ENCODE measurements around the gene PLCL2. TPM values are rescaled to one million over a fixed set of nuclear protein-coding genes. Genes with fewer than 3 reads are reported as not detected.

PLCL2 gene
- total RNA-seq, 1 donor from 2014 or later: 1.2 TPM

DNA sequence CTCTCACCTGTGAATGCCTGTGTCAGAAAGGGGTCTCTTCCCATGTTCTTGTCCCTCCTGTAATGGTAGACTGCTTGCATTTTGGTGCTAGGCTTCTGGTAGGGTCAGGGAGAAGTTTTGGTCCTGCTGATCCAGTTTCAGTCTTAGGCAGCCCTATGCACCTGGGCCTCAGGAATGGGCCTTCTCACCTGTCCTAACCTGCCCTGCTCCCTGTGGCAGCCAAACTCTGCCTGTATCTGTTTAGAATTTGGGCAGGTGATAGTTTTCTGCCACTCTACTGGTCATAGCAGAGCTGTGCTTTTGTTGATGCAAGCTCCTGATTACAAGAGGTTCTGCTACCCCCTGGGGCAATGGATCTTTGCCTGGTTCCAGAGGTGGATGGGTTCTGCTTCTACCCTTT lies 118.7 kb downstream of the PLCL2 start:
- DNase-seq (ENCODE audit: low read depth): no peak

DNA sequence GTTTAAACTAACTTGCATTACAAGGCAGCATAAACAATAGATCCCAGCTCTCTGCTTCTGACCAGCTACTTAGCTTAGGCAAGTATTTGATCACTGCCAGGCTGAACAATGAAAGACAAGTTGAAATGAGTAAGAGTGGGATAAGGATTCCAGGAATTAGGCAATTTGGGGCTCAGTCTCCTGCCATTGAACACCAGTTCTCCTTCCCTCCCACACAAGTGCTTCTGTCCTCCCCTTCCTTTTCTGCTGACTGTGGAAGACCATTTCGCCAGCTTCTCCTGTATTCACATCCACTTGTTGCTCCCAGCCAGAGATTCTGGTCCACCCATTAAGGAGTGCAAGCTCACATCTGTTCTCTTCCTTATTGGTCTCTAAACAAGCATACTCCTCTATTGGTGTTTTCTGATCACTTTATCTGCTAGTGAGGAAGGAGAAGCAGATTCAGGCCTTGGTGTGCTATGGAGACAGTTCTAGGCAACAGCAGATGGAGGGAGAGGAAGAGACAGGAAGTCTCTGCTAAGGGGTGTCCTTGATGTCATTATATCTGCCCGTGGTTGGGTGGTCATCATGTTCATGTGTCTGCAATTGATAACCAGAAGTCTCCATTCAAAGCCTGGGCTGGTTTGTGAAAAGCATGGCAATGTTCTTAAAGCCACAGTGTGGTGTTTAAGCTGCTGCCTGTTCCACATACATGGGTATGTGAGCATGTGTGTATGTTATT lies 121.5 kb downstream of the PLCL2 start:
- no peak for DNase-seq (ENCODE audit: low read depth)

GRCh38 chr3:17007284-17007683 lies 122.5 kb downstream of the PLCL2 start:
- DNase-seq (ENCODE audit: low read depth): no peak

DNA sequence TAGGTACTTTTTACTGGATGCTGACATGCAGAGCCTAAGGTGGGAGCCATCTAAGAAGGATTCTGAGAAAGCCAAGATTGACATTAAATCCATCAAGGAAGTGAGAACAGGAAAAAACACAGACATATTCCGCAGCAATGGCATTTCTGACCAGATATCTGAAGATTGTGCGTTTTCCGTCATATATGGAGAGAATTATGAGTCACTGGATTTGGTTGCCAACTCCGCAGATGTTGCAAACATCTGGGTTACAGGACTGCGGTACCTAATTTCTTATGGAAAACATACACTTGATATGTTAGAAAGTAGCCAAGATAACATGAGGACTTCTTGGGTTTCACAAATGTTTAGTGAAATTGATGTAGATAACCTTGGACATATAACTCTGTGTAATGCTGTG lies 125.1 kb downstream of the PLCL2 start:
- DNase-seq (ENCODE audit: low read depth): no peak

- no peak for DNase-seq (ENCODE audit: low read depth)
Observed at GRCh38 chr3:17011728-17012338, 127.1 kb downstream of the PLCL2 start.

DNA sequence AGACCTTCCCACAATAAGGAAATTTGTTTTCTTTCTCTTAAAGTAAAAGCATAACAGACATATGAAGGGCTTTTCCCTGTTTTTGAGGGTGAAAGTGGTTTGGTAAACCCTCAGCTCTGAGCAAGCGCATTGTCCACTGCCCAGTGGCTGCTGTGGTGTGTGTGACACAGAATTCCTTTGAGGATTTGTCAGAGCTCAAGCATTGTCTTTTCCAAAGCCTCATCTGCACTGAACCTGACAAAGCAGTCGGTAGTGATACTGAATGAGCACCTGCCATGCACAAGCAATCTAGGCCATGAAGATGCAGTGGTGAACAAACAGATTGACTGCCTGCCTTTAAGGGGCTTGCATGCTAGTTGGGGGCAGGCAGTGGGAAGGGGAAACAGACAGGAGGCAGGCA lies 128.3 kb downstream of the PLCL2 start:
- peak; percentile 39 for DNase-seq (ENCODE audit: low read depth)

- no peak for DNase-seq (ENCODE audit: low read depth)
Observed at GRCh38 chr3:17013571-17013970, 128.8 kb downstream of the PLCL2 start.

DNA sequence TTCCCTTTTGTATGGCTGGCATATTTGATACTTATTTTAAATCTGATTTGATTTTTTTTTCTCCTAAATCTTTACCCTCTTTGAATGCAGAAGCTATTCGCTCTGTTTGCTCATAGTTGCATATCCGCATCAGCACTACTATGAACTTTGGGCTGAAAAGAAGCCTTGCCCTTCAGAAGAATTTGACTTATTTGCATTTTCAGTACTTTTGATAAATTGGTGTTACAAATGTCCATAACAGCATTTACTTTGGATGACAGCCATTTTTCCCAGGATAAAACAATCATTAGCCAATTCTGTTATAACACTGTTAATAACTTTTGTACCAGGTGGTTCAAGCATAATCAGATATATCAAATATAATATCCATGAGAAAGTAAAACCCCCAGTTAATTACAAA lies 129.5 kb downstream of the PLCL2 start:
- DNase-seq (ENCODE audit: low read depth): no peak

GRCh38 chr3:17014709-17015108 lies 130.0 kb downstream of the PLCL2 start:
- DNase-seq (ENCODE audit: low read depth): no peak

DNA sequence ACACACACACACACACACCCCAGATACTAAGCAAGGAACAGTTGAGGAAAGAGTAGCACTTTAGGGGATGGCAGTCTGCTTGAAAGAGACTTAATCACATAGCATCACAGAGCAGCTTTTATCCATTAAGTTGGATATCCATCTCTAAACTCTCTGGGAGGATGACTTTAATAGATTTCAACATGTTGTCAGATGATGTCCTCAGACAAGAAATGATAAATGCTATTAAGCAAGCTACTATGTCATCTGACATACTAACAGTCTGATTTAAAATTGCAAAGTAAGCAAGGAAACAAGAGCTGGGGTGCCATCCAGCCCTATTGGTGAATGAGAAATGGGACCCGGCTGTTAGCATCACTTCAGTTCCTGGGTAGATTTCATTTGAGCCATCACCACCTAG lies 136.9 kb downstream of the PLCL2 start:
- DNase-seq (ENCODE audit: low read depth): no peak

DNA sequence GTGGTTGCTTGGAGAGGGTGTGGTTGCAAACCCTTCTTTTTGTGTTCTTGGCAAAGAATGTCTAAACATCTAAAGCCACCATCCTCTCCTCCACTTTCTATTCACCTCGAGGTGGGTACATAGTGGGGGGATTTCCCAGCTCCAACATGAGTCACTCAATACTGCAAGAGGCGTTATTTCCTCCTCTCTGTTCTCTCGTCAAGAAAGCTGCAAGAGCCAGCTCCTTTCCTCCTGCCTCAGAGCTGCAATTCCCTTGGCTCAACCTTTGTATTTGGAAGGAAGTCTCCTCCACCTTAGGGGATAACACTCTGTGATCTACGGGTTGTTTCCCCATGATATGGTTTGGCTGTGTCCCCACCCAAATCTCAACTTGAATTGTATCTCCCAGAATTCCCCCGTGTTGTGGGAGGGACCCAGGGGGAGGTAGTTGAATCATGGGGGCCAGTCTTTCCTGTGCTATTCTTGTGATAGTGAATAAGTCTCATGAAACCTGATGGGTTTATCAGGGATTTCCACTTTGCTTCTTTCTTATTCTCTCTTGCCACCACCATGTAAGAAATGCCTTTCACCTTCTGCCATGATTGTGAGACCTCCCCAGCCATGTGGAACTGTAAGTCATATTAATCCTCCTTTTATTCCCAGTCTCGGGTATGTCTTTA lies 138.4 kb downstream of the PLCL2 start:
- no peak for DNase-seq (ENCODE audit: low read depth)

DNA sequence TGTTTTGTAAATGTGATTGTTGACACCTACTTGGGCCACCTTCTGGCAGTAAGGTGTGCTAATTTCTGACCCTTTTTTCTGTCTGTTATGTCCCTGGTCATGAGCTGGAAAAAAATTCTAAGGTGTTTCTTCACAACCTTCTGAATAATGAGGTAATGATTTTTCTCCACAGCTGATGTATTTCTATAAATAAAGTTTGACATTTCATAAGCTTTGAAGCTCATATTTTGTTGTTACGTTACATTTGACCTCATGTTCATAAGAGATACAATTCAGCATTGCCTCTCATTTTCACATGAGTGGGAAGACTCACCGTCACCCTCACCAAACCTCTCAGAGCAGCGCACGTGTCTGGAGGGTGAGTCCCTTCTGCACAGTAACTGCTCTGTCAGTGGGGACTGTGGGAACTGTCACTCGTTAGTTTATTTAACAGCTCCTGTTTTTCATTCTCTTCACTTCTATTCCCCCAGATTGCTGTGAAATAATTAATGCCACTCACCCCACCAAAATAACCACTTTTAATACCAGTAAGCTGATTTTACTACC lies 140.9 kb downstream of the PLCL2 start:
- no peak for DNase-seq (ENCODE audit: low read depth)

DNA sequence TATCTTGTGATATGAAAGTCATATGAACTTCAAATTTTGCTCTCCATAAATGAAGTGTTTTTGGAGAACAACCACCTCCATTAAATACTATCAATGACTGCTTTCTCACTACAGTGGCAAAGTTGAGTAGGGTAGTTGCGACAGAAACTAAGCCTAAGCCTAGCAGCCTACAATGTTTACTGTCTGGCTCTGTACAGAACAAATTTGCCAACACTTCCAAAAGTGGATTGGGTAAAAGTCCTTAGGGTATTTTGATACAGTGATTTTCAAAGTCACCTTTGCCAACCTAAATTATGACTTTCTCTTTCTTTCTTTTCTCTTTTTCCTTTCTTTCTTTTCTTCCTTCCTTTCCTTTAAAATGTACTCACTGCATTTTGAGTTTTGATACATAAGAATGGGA lies 142.6 kb downstream of the PLCL2 start:
- DNase-seq (ENCODE audit: low read depth): no peak

DNA sequence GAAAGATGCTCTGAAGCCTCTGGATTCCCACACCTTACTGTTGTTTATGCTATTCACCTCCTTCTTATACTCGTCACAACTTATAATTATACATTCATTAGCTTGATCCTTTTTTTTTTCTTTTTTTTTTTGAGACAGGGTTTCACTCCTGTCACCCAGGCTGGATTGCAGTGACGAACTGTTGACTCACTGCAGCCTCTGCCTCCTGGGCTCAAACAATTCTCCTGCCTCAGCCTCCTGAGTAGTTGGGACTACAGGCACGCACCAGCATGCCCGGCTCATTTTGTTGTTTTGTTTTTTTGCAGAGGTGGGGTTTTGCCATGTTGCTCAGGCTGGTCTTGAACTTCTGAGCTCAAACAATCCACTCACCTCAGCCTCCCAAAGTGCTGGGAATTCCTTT lies 143.6 kb downstream of the PLCL2 start:
- no peak for DNase-seq (ENCODE audit: low read depth)

DNA sequence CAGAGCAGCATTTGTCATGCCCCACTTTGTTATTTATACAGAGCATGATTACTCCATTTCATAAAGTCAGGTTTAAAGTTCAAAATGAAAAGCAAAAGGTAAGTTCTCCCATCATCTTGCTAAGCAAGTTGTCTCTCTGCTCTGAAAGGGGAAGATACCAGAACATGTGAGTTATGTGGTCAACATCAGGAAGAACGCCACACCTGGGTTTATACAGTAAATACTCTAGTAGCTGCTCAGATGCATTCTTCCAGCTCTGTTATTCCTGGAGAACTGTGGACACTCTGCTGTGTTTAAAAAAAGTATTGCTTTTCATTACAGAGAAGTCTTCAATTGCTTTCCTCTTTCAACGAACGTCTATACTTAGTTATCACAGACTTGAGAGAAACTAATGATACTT lies 145.7 kb downstream of the PLCL2 start:
- DNase-seq (ENCODE audit: low read depth): no peak

DNA sequence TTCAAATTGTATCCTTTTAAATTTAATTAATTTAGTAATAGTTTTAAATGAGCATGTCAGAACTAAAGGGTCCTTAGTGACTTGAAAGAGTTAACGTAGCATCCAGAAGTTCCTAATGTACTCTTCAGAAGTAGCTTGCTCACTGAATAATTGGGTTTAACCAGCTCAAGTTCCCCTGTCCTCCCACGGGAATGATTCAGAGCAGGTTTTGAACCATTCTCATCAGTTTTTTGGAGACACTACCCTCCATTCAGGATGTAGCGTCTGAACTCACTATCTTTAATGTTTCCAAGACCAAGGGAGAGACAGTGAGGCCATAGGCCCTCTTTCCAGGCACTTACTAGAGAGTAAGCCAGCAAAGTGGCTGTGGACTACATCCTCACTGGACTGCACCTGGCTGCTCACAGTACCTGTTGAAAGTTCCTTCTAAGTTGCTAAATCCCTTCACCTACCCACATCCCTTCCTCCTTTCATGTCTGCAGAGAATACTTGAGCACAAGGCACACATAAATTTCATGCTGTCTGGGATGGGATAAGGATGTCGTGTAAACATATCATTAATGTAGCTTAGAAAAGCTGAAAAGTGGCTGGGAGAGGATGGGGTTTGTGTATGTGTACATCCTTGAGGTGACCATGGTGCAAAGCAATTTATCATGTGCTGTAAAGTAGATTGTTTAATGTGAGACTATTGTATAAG lies 146.3 kb downstream of the PLCL2 start:
- DNase-seq (ENCODE audit: low read depth): no peak

- peak; percentile 6 for DNase-seq (ENCODE audit: low read depth)
Observed at GRCh38 chr3:17032407-17033034, 147.8 kb downstream of the PLCL2 start.

GRCh38 chr3:17033516-17034168 lies 148.9 kb downstream of the PLCL2 start:
- no peak for DNase-seq (ENCODE audit: low read depth)

GRCh38 chr3:17035033-17035432 lies 150.3 kb downstream of the PLCL2 start:
- DNase-seq (ENCODE audit: low read depth): no peak

DNA sequence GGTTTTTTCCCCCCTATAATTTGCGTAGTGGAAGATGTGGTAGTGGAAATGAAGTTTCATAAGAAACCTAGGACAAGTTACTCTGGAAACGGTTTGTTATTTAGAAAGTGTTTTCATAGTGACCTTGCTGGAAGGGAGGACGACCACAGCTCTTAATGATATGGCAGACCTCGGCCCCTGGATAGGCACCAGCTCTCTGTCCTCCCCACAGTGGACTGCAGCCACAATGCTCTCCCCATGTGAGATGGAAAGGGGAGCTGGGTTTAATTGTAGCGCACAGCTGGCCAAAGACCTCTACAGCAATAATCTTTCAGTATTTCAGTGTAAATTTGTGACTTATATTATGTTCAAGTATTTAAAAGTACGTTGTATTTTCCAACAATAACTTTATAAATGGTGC lies 151.2 kb downstream of the PLCL2 start:
- DNase-seq (ENCODE audit: low read depth): no peak

GRCh38 chr3:17038141-17038540 lies 153.4 kb downstream of the PLCL2 start:
- no peak for DNase-seq (ENCODE audit: low read depth)
